SIG-M5 (cell line): ENCODE results near the gene RPL10A.
"Not testable (repeated sequence)": the region's sequence is repeated elsewhere in the genome, so short reads cannot be mapped to it uniquely, and the experiment has no call there.

Source experiments
- DNase-seq: peaks from one replicate; lab custom pipeline; 2025; lab: John Stamatoyannopoulos, UW

RPL10A gene

DNA sequence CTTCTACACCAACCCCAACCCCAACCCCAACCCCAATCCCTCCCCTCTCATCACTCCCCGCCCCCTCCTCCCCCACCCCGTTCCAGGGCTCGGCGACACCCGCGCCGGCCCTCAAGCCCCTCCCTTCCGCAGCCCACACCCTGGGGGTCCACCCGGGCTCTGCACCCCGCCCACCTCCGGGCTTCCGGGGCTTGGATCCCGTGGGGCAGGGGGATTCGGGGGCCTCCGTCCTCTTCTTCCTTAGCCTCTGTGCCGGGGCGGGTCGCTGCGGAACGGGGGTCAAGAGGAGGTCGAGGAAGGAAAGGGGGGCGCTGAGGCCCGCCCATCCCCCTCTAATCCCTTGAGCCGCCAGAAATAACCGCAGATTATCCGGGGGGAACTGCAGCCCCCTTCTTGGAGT, 43.8 kb downstream of the RPL10A start:
- DNase-seq = no peak

DNA sequence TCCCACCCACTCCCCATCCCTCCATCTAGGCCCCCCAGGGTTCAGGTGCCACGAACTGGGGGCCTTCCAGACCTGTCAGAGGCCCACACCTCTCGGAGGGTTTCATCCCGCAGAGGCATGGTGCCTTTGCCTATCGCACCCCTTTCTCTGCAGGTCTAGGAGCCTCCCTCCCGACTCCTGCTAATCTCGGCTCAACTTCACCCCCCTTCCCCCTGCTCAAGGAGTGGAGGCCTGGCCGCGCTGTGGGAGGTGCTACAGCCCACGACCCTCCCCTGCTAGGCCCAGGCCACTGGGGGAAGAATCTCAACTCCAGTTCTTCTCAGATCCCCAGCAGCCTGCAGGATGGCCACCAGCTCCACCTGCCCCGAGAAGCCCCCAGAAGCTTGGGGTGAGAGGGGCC, 44.5 kb downstream of the RPL10A start, which contains the start of gene TULP1:
Gene TULP1 (minus strand): TSS at position 157 of the 400 bp plus-strand sequence. CDS start 38 bp downstream, at position 119.
- DNase-seq = no peak

DNA sequence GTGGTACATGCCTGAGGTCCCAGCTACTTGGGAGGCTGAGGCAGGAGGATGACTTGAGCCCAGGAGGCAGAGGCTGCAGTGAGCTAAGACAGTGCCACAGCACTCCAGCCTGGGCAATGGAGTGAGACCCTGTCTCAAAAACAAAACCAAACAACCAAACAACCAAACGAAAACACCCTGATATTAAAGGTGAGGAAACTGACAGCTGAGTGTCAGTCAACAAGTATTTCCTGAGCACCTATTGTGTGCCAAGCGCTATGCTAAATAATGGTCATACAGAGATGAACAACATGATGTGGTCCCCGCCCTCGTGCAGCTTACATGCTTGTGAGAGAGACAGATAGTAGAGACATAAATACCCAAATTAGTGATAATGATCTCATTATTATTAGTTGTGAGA, 46.4 kb downstream of the RPL10A start:
- DNase-seq = no peak

DNA sequence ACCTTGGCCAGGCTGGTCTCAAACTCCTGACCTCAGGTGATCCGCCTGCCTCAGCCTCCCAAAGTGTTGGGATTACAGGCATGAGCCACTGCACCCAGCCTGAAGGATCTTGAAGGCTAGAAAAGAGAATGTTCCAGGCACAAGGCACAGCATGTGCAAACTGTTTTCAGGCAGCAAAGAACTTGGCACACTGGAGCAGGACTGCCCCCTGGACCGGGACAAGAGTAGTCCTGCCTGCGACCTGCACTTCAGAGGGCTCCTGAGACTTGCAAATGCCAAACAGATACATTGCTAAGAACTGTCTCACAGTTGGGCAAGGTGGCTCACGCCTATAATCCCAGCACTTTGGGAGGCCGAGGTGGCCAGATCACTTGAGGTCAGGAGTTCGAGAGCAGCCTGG, 47.7 kb downstream of the RPL10A start:
- DNase-seq = not testable (repeated sequence)

DNA sequence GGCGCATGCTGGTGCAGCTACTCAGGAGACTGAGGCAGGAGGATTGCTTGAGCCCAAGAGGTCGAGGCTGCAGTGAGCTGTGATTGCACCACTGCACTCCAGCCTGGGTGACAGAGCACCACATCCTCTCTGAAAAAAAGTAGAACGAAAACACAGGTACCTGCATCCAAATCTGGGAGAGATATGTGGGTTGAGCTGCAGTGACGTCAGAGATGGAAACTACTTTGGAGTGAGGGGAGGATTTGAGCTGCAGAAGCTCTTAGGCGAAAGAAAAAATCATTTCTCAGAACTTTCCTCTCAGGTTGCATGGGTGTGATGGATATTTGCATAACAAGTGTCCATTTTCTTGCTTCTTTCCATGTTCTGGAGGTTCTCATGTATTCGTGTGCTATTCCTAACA, 48.5 kb downstream of the RPL10A start:
- DNase-seq = no peak

DNA sequence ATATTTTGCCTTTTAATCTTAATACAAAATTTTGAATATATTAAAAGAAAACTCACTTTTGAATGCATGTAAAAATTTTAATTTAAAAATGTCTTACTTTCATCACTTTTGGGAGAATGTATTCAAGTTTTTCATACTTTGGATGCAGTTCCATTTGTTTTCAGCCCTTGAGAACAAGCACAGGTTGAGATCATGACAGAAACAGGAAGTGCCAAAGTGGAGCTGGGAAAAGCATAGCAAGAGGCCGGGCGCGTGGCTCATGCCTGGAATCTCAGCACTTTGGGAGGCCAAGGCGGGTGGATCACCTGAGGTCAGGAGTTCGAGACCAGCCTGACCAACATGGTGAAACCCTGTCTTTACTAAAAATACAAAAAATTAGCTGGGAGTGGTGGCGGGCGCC, 49.8 kb downstream of the RPL10A start:
- DNase-seq = not testable (repeated sequence)

DNA sequence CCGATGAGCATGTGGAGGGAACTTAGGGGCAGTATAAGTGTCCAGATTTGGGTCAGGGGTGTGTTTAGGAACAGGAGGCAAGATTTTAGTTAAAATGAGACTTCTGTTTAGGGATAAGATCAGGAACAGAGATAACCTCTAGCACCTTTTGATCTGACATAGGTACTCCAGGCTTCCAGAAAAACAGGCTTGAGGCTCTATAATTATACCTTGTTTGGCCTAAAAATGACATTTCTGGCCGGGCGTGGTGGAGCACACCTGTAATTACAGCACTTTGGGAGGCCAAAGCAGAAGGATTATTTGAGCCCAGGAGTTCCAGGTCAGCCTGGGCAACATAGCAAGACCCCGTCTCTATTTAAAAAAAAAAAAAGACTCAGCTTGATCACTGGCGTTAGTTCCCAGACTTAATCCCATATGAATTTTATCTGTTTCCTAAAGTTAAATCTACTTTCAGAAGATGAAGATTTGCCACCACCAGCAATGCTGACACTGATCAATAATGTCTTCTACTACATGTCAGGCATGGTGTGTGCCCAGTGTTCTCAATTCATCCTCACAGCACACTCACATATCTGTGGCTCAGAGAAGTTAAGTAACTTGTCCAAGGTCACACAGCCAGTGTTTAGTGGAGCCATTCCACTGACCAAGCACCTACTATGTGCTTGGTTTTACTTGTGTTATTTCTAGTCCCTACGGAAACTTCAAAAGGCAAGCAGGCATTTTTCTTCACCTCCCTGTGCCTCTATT, 50.5 kb downstream of the RPL10A start:
- no peak for DNase-seq

DNA sequence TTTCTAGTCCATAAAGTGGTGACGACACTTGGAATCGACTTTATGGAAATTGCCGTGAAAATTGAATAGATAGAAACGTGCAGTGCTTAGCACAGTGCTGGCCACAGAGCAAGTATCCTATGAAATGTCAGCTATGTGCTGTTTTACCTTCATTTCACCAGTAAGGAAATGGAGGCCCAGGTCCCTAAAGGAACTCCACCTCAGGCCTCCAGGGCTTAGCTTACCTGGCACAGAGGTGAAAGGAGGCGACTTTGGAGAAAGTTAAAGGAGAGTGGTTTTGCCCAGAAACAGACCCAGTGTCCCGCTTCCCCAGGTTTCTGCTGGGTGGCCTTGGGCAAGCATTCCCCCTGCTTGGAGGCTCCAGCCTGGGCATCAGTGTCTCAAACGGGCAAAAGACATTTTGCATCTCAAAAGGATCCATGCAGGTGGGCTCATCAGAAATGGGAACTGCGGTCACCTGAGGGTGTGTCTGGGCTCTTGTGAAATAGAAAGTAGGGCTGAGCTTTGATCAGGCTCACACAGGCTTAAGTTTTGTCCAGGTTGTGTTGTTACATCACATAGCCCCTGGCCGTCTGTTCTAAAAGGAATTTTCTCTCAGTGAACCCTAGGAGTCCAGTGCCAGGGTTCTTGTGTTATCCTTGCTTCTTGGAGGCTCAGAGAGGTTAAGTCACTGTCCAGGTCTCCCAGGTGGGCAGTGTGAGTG, 51.3 kb downstream of the RPL10A start:
- DNase-seq = no peak
